GM21825 (cell line): Measurements from ENCODE around the gene VSTM2L.

Experiments
- ATAC-seq: cut with Tn5 transposase; IDR thresholded peaks from one replicate; pipeline ENCODE4 v1.9.1; 2021; ENCODE audit warnings: mild to moderate bottlenecking, moderate library complexity; ENCODE audit not compliant: unreplicated experiment

Gene VSTM2L

GRCh38 chr20:37936041-37936440 is 33.1 kb downstream of the VSTM2L start:
- ATAC-seq: no peak

- ATAC-seq: no peak
Observed at GRCh38 chr20:37936451-37936850, 33.5 kb downstream of the VSTM2L start.

GRCh38 chr20:37937686-37938085 is 34.8 kb downstream of the VSTM2L start:
- no peak for ATAC-seq

GRCh38 chr20:37938181-37938750 is 35.3 kb downstream of the VSTM2L start:
- ATAC-seq: no peak

GRCh38 chr20:37938954-37939353 is 36.0 kb downstream of the VSTM2L start:
- ATAC-seq: no peak

- ATAC-seq: no peak
Observed at GRCh38 chr20:37939701-37940560, 37.0 kb downstream of the VSTM2L start.

- ATAC-seq: no peak
Observed at GRCh38 chr20:37940858-37941257, 37.9 kb downstream of the VSTM2L start.

- no peak for ATAC-seq
Observed at GRCh38 chr20:37941332-37941731, 38.4 kb downstream of the VSTM2L start.

GRCh38 chr20:37941992-37942391 is 39.1 kb downstream of the VSTM2L start:
- ATAC-seq: no peak

- ATAC-seq: no peak
Observed at GRCh38 chr20:37943033-37943432, 40.1 kb downstream of the VSTM2L start.

- ATAC-seq: no peak
Observed at GRCh38 chr20:37943501-37944455, 40.9 kb downstream of the VSTM2L start.

GRCh38 chr20:37944456-37944981 is 41.6 kb downstream of the VSTM2L start:
- no peak for ATAC-seq

- no peak for ATAC-seq
Observed at GRCh38 chr20:37945091-37945547, 42.2 kb downstream of the VSTM2L start.

- ATAC-seq: no peak
Observed at GRCh38 chr20:37946946-37947345, 44.0 kb downstream of the VSTM2L start.

GRCh38 chr20:37947943-37948342 is 45.0 kb downstream of the VSTM2L start:
- ATAC-seq: no peak

- ATAC-seq: no peak
Observed at GRCh38 chr20:37948956-37949355, 46.0 kb downstream of the VSTM2L start.

- no peak for ATAC-seq
Observed at GRCh38 chr20:37954190-37954589, 51.3 kb downstream of the VSTM2L start.

- no peak for ATAC-seq
Observed at GRCh38 chr20:37954626-37955025, 51.7 kb downstream of the VSTM2L start.

- ATAC-seq: no peak
Observed at GRCh38 chr20:37955511-37955910, 52.6 kb downstream of the VSTM2L start.

GRCh38 chr20:37956107-37956585 is 53.2 kb downstream of the VSTM2L start:
- ATAC-seq: no peak
